ENCODE measurements around the gene NF1.

Gene NF1

GRCh38 chr17:31289790-31290189 lies 195.0 kb downstream of the NF1 start:
- POLR2A ChIA-PET = no interaction called here
- no peak overlapping the region for H3K4me3 ChIP-seq (ENCODE audit: low read depth, low read length)
- H3K4me1 ChIP-seq (ENCODE audit: control insufficient read depth, insufficient read depth, low read length) = peaks cover 2% of the 10 kb centered on the region; the same call in 1 of the 2 replicates
- CTCF ChIA-PET = no interaction called here
- no peaks in the 10 kb centered on the region for H3K9me3 ChIP-seq (ENCODE audit: control insufficient read depth, insufficient read depth, low read depth, low read length)
- no peak overlapping the region for H3K27ac ChIP-seq (ENCODE audit: extremely low read depth, low read depth, low read length)
- TF ChIP-seq ZNF629 (tag by site-specific recombination; IDR thresholded peaks at IDR 0.05) (peak; percentile 52; the same call in 1 of the 2 replicates), ZNF426 (tag by site-specific recombination; IDR thresholded peaks at IDR 0.05) (no peak), ATF2 (tag by site-specific recombination; IDR thresholded peaks at IDR 0.05; ENCODE audit: low read depth) (peak; percentile 57; the same call in 1 of the 2 replicates), PRDM6 (tag by site-specific recombination; IDR thresholded peaks at IDR 0.05) (peak; percentile 65; the same call in 1 of the 2 replicates)
- H3K36me3 ChIP-seq (ENCODE audit: control insufficient read depth in 2 of 2, insufficient read depth in 1 of 2, low read length in 2 of 2) = peaks cover 19% of the 10 kb centered on the region in 2 experiments

- Histone ChIP-seq H3K4me1 (ENCODE audit: control insufficient read depth, insufficient read depth, low read length) (peaks cover 9% of the 10 kb centered on the region), H3K36me3 (ENCODE audit: control insufficient read depth in 2 of 2, insufficient read depth in 1 of 2, low read length in 2 of 2) (peaks cover 15 to 17% of the 10 kb centered on the region in 2 experiments), H3K27ac (ENCODE audit: extremely low read depth, low read depth, low read length) (no peak overlapping the region), H3K4me3 (ENCODE audit: low read depth, low read length) (no peak overlapping the region), H3K9me3 (ENCODE audit: control insufficient read depth, insufficient read depth, low read depth, low read length) (no peaks in the 10 kb centered on the region)
- ChIA-PET CTCF (no interaction called here), POLR2A (no interaction called here)
- TF ChIP-seq SCRT1 (tag by site-specific recombination; IDR thresholded peaks at IDR 0.05; ENCODE audit: borderline replicate concordance) = no peak
- TF ChIP-seq ZNF510 (tag by site-specific recombination; IDR thresholded peaks at IDR 0.05; ENCODE audit: insufficient replicate concordance) = no peak
Observed at GRCh38 chr17:31291820-31292219, 197.0 kb downstream of the NF1 start.

GRCh38 chr17:31293581-31293980 lies 198.8 kb downstream of the NF1 start:
- POLR2A ChIA-PET = no interaction called here
- H3K27ac ChIP-seq (ENCODE audit: extremely low read depth, low read depth, low read length) = no peak overlapping the region
- H3K9me3 ChIP-seq (ENCODE audit: control insufficient read depth, insufficient read depth, low read depth, low read length) = no peaks in the 10 kb centered on the region
- peaks cover 9 to 10% of the 10 kb centered on the region in 2 experiments; a peak in 2 of 3 replicates for H3K36me3 ChIP-seq (ENCODE audit: control insufficient read depth in 2 of 2, insufficient read depth in 1 of 2, low read length in 2 of 2)
- H3K4me1 ChIP-seq (ENCODE audit: control insufficient read depth, insufficient read depth, low read length) = peaks cover 9% of the 10 kb centered on the region
- TF ChIP-seq GLI2 (tag by site-specific recombination; IDR thresholded peaks at IDR 0.05; ENCODE audit: borderline replicate concordance, low read depth) = no peak
- TF ChIP-seq ELK4 (IDR thresholded peaks at IDR 0.05; ENCODE audit: borderline replicate concordance, low read depth, low read length) = no peak
- no peak for TF ChIP-seq PRDM2 (tag by site-specific recombination; IDR thresholded peaks at IDR 0.05; ENCODE audit: borderline replicate concordance)
- TF ChIP-seq GLIS1 (tag by site-specific recombination; IDR thresholded peaks at IDR 0.05) = no peak
- no peak for TF ChIP-seq ZSCAN30 (tag by site-specific recombination; IDR thresholded peaks at IDR 0.05)
- no peak for TF ChIP-seq ZNF623 (tag by site-specific recombination; IDR thresholded peaks at IDR 0.05)
- TF ChIP-seq ZNF155 (tag by site-specific recombination; IDR thresholded peaks at IDR 0.05) = no peak
- no peak for TF ChIP-seq ZNF843 (tag by site-specific recombination; IDR thresholded peaks at IDR 0.05)
- no peak for TF ChIP-seq ZNF274 (IDR thresholded peaks at IDR 0.05; ENCODE audit: low read length)
- no peak for TF ChIP-seq ZNF274 (tag by site-specific recombination; IDR thresholded peaks at IDR 0.05; ENCODE audit: borderline replicate concordance)
- no peak for TF ChIP-seq ZNF692 (tag by site-specific recombination; IDR thresholded peaks at IDR 0.05)
- no peak for TF ChIP-seq FEZF1 (tag by site-specific recombination; IDR thresholded peaks at IDR 0.05)
- no peak for TF ChIP-seq ZFP69B (tag by site-specific recombination; IDR thresholded peaks at IDR 0.05)
- CTCF ChIA-PET = no interaction called here
- H3K4me3 ChIP-seq (ENCODE audit: low read depth, low read length) = no peak overlapping the region

Data from HEK293 (cell line).